Neural progenitor cell (in vitro differentiated cells): ENCODE measurements around the gene CYB5A. TPM values are rescaled to one million over a fixed set of nuclear protein-coding genes. Genes with fewer than 3 reads are reported as not detected.
A peak's percentile ranks its signal among the peaks of the same experiment; 100 is the strongest.

ENCODE experiments used
- DNase-seq: peaks from one replicate; pipeline ENCODE4 v3.0.0-alpha.2; 2016; ENCODE audit warnings: low spot score
- H2AFZ ChIP-seq: fragments of 200-600 bp; sonication (generic); replicated peaks from 2 replicates; pipeline ENCODE4 v1.6.1; 2016; ENCODE audit warnings: antibody characterized with exemption
- H3F3A ChIP-seq: fragments of 200-600 bp; sonication (generic); 2 replicates; pipeline ENCODE4 v1.6.1; 2016; ENCODE audit warnings: antibody characterized with exemption, low read depth
- H3K27ac ChIP-seq: fragments of 200-600 bp; sonication (generic); 2 replicates; pipeline ENCODE4 v1.5.1; 2016; ENCODE audit warnings: mild to moderate bottlenecking
- H3K27me3 ChIP-seq: fragments of 200-600 bp; sonication (generic); 2 replicates; pipeline ENCODE4 v1.6.1; 2016; ENCODE audit warnings: mild to moderate bottlenecking, moderate library complexity
- H3K36me3 ChIP-seq: fragments of 200-600 bp; sonication (generic); 2 replicates; pipeline ENCODE4 v1.5.1; 2016
- H3K4me1 ChIP-seq: fragments of 200-600 bp; sonication (generic); 2 replicates; pipeline ENCODE4 v1.6.1; 2016; ENCODE audit warnings: mixed run types
- H3K4me2 ChIP-seq: fragments of 200-600 bp; sonication (generic); 2 replicates; pipeline ENCODE4 v1.6.1; 2016
- H3K4me3 ChIP-seq: fragments of 200-600 bp; sonication (generic); 2 replicates; pipeline ENCODE4 v1.5.1; 2016
- H3K79me2 ChIP-seq: fragments of 200-600 bp; sonication (generic); 2 replicates; pipeline ENCODE4 v1.6.1; 2016; ENCODE audit warnings: low read depth
- H3K9ac ChIP-seq: fragments of 200-600 bp; sonication (generic); 2 replicates; pipeline ENCODE4 v1.6.1; 2016
- H3K9me3 ChIP-seq: fragments of 200-600 bp; sonication (generic); 2 replicates; pipeline ENCODE4 v1.5.1; 2016; ENCODE audit warnings: low read depth
- H4K20me1 ChIP-seq: fragments of 200-600 bp; sonication (generic); 2 replicates; pipeline ENCODE4 v1.6.1; 2016; ENCODE audit warnings: low read depth
- H3K27ac Mint-ChIP-seq: 3 replicates; pipeline ENCODE4 v1.8.0; 2021; ENCODE audit warnings: mixed read lengths
- H3K27me3 Mint-ChIP-seq: 2 replicates; pipeline ENCODE4 v1.8.0; 2022; ENCODE audit warnings: low read depth, mild to moderate bottlenecking, inconsistent platforms, moderate library complexity, mixed read lengths; ENCODE audit not compliant: insufficient read depth
- H3K36me3 Mint-ChIP-seq: 3 replicates; pipeline ENCODE4 v1.8.0; 2021; ENCODE audit warnings: mixed read lengths
- H3K4me1 Mint-ChIP-seq: 3 replicates; pipeline ENCODE4 v1.8.0; 2021; ENCODE audit warnings: mixed read lengths
- H3K4me3 Mint-ChIP-seq: 3 replicates; pipeline ENCODE4 v1.8.0; 2021; ENCODE audit warnings: mild to moderate bottlenecking, moderate library complexity, mixed read lengths
- H3K9me3 Mint-ChIP-seq: 3 replicates; pipeline ENCODE4 v1.8.0; 2020; ENCODE audit warnings: mixed read lengths
- EZH2 ChIP-seq: fragments of 200-600 bp; sonication (generic); IDR thresholded peaks from 2 replicates; pipeline ENCODE4 v1.6.1; 2017; ENCODE audit warnings: antibody characterized with exemption, mild to moderate bottlenecking, moderate library complexity
- EZH2phosphoT487 ChIP-seq: fragments of 200-600 bp; sonication (generic); IDR thresholded peaks from 2 replicates; pipeline ENCODE4 v1.6.1; 2017; ENCODE audit warnings: antibody characterized with exemption
- total RNA-seq: library from RNA; depleted of rRNA; stranded (reverse); fragments of >200 nt; gene quantifications from 2 replicates; pipeline ENCODE4 v1.2.3, GENCODE V29; 2015; ENCODE audit warnings: low replicate concordance
- TF ChIP-seq, protein P1 (sequence below): fragments of 200-600 bp; sonication (generic); IDR thresholded peaks from 2 replicates; pipeline ENCODE4 v1.5.1; 2017; ENCODE audit warnings: antibody characterized with exemption, mild to moderate bottlenecking

The CYB5A gene
- total RNA-seq, 1 donor from 2014 or later = 33.7 TPM

DNA sequence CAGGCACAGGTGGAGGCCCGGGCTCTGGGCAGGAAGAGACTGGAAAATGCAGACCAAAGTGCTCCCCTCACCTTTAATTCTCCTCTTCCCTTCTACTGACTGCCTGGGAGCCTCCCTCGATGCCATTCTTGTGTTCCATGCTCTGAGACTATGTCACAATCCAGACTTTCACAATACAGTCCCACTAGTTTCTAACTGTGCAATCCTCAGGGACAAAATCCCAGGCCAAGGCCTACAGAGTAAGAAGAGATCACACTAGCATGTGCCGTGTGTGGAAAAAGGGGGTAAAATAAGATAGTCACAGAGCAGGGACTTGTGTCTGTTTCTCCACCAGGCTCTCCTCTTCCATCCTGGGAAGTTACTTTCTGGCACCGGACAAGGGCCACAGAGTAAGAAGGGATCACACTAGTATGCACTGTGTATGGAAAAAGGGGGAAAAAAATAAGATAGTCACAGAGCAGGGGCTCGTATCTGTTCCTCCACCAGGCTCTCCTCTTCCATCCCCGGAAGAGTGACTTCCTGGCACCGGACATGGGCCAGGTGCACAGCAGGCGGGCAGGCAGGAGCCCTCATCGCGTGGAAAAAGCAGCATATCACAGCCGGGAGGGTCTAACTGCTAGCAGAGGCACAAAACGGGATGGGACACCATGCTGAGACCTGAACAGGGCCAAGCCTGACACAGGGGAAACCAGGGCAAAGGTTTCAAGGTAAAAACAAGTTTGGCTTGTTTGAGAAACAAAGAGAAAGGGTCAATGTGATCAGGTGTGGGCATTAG is 9.6 kb downstream of the CYB5A start:
- no peak for TF ChIP-seq EZH2phosphoT487
- TF ChIP-seq, protein P1, sequence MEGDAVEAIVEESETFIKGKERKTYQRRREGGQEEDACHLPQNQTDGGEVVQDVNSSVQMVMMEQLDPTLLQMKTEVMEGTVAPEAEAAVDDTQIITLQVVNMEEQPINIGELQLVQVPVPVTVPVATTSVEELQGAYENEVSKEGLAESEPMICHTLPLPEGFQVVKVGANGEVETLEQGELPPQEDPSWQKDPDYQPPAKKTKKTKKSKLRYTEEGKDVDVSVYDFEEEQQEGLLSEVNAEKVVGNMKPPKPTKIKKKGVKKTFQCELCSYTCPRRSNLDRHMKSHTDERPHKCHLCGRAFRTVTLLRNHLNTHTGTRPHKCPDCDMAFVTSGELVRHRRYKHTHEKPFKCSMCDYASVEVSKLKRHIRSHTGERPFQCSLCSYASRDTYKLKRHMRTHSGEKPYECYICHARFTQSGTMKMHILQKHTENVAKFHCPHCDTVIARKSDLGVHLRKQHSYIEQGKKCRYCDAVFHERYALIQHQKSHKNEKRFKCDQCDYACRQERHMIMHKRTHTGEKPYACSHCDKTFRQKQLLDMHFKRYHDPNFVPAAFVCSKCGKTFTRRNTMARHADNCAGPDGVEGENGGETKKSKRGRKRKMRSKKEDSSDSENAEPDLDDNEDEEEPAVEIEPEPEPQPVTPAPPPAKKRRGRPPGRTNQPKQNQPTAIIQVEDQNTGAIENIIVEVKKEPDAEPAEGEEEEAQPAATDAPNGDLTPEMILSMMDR = no peak
- no peak for TF ChIP-seq EZH2
- Histone ChIP-seq H4K20me1 (peaks cover 3% of the 10 kb centered on the region), H3K9ac (no peak overlapping the region), H2AFZ (no peak overlapping the region), H3K4me3 (no peak overlapping the region), H3K36me3 (no peaks in the 10 kb centered on the region), H3K4me1 (peaks cover 47% of the 10 kb centered on the region), H3K9me3 (no peaks in the 10 kb centered on the region), H3K27ac (no peak overlapping the region), H3F3A (peaks cover 32% of the 10 kb centered on the region), H3K27me3 (no peaks in the 10 kb centered on the region), H3K4me2 (peak overlapping the region; percentile 54), H3K79me2 (no peaks in the 10 kb centered on the region)
- H3K4me3 Mint-ChIP-seq = peak overlapping the region; percentile 4
- no peaks in the 10 kb centered on the region for H3K36me3 Mint-ChIP-seq
- peaks cover 7% of the 10 kb centered on the region for H3K27me3 Mint-ChIP-seq
- H3K4me1 Mint-ChIP-seq = peaks cover 46% of the 10 kb centered on the region
- peaks cover 2% of the 10 kb centered on the region for H3K9me3 Mint-ChIP-seq
- peak overlapping the region; percentile 13 for H3K27ac Mint-ChIP-seq
- no peak for DNase-seq

DNA sequence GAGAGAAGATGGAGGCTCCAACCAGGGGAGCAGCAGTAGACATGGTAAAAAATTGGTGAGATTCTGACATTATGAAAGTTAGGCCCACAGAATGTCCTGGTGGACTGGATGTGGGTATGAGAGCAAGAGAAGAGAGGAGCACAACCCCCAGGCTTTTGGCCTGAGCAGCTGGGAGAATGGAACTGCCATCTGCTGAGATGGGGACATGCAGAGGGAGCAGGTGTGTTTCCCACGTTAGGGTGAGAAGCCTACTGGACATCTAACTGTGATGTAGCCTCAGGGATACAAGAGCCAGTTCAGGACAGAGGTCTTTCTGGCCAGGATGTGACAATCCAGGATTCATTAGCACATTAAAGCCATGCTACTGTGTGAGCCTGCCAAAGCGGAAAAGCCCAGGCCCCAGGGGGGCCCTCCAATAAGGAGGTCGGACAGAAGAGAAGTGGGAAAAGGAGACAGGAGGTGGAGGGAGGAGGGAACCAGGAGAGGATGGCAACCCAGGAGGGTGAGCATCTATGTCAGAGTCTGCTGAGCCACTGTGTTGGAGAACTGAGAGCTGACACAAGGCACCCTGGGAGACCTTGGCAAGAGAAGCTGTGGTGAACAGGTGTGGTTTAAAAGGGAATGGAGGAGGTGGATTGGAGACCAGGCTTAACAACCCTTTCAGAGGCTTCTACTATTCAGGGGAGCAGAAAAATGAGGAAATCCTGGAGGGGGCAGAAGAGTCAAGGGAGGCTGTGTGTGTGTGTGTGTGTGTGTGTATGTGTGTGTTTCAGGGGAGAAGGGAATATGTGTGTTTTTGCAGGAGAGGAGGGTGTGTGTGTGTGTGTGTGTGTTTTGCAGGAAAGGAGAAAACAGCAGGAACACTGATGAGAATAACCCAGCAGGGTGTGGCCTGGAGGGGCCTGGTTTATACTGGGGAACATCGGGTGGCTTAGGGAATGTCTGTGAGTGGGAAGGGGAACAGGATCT is 10.5 kb downstream of the CYB5A start:
- peaks cover 2% of the 10 kb centered on the region for H3K9me3 Mint-ChIP-seq
- H3K4me2 ChIP-seq = peak overlapping the region; percentile 54
- H3K4me1 Mint-ChIP-seq = peaks cover 46% of the 10 kb centered on the region
- H3K27ac Mint-ChIP-seq = peak overlapping the region; percentile 22
- peaks cover 3% of the 10 kb centered on the region for H4K20me1 ChIP-seq
- H3K4me3 Mint-ChIP-seq = peak overlapping the region; percentile 34
- H3K9ac ChIP-seq = no peak overlapping the region
- peaks cover 47% of the 10 kb centered on the region for H3K4me1 ChIP-seq
- peaks cover 32% of the 10 kb centered on the region for H3F3A ChIP-seq
- H3K27me3 Mint-ChIP-seq = peaks cover 5% of the 10 kb centered on the region
- H3K36me3 Mint-ChIP-seq = no peaks in the 10 kb centered on the region
- TF ChIP-seq EZH2phosphoT487 = no peak
- H3K27ac ChIP-seq = peak overlapping the region; percentile 17
- no peaks in the 10 kb centered on the region for H3K9me3 ChIP-seq
- no peaks in the 10 kb centered on the region for H3K36me3 ChIP-seq
- H3K79me2 ChIP-seq = no peaks in the 10 kb centered on the region
- H3K27me3 ChIP-seq = no peaks in the 10 kb centered on the region
- peak; percentile 57 for DNase-seq
- no peak overlapping the region for H3K4me3 ChIP-seq
- no peak overlapping the region for H2AFZ ChIP-seq

DNA sequence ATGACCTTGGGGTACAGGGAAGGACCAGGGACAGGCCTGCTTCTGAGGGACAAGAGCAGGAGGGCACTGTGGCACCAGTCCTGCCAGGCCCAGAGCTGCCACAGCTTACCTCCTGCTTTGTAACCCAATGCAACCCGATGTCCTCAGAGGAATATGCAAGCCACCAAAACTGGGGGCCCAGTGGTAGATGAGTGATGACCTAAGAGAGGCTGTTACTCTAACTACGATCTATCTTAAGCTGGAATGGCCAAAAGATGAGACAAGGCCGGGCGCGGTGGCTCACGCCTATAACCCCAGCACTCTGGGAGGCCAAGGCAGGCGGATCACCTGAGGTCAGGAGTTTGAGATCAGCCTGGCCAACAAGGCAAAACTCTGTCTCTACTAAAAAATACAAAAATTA is 12.8 kb downstream of the CYB5A start:
- Histone ChIP-seq H3K4me2 (no peak overlapping the region), H3K27ac (no peak overlapping the region), H3K79me2 (no peaks in the 10 kb centered on the region), H4K20me1 (peaks cover 3% of the 10 kb centered on the region), H2AFZ (no peak overlapping the region), H3F3A (peaks cover 18% of the 10 kb centered on the region), H3K9ac (no peak overlapping the region), H3K4me3 (no peak overlapping the region), H3K9me3 (no peaks in the 10 kb centered on the region), H3K4me1 (peaks cover 35% of the 10 kb centered on the region), H3K27me3 (no peaks in the 10 kb centered on the region), H3K36me3 (no peaks in the 10 kb centered on the region)
- Mint-ChIP-seq H3K4me3 (no peak overlapping the region), H3K27ac (no peak overlapping the region), H3K27me3 (peaks cover 7% of the 10 kb centered on the region), H3K9me3 (peaks cover 2% of the 10 kb centered on the region), H3K36me3 (no peaks in the 10 kb centered on the region), H3K4me1 (peaks cover 32% of the 10 kb centered on the region)
- no peak for DNase-seq
- TF ChIP-seq EZH2phosphoT487 (no peak), EZH2 (no peak)
- TF ChIP-seq, protein P1 = no peak
